ENCODE data around the gene UBC. TPM values are rescaled to one million over a fixed set of nuclear protein-coding genes. Genes with fewer than 3 reads are reported as not detected.

UBC gene
- total and polyA plus RNA-seq, 2 donors (not counting 1 experiment from before 2014, with no cell fraction given) = 953 to 4,477 TPM

DNA sequence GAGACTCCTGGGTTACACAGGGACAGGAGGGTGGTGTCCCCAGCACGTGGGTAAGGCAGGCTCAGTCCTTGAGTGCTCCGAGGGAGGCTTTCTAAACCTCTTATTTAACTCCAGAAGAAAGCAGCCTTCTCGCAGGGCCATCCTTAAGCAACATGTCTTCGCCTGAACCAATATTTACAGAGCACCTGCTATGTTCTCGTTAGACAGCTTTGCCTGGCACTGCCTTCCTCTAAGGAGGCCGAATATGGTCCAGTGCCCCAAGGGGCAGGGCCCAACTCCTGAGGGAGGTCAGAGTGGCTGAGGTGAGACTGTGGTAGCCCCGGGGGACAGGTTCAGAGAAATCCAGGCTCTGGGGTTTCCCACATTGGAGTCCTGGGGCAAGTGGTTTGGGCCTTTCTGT, 48.7 kb downstream of the UBC start:
- 69% methylated on average over 7 of the region's 7 CpGs for WGBS (ENCODE audit: insufficient coverage)
- ChIA-PET CTCF (no interaction called here), POLR2A (no interaction called here)
- Histone ChIP-seq H3K4me1 (ENCODE audit: control insufficient read depth in 2 of 2, insufficient read depth in 2 of 2, low read length in 2 of 2) (peaks cover 34 to 48% of the 10 kb centered on the region in 2 donors), H3K4me3 (ENCODE audit: control extremely low read depth in 1 of 5, extremely low read depth in 1 of 5, insufficient read depth in 1 of 5, low read depth in 2 of 5, low read length in 4 of 5) (no peak overlapping the region), H3K9me3 (ENCODE audit: control extremely low read depth in 1 of 3, control insufficient read depth in 2 of 3, insufficient read depth in 1 of 3, low read length in 2 of 3) (no peaks in the 10 kb centered on the region), H3K9ac (ENCODE audit: low read length) (no peak overlapping the region), H4K20me1 (ENCODE audit: control insufficient read depth, insufficient read depth, low read length, poor library complexity, severe bottlenecking) (no peaks in the 10 kb centered on the region), H3K79me2 (ENCODE audit: control insufficient read depth, insufficient read depth, low read length) (no peaks in the 10 kb centered on the region), H2AFZ (ENCODE audit: insufficient read depth, low read depth, low read length, poor library complexity, severe bottlenecking) (no peak overlapping the region), H3K4me2 (replicated peaks; ENCODE audit: low read depth, low read length, poor library complexity, severe bottlenecking) (no peak overlapping the region), H3K36me3 (replicated peaks in 1 of 2; ENCODE audit: control extremely low read depth in 1 of 2, control insufficient read depth in 1 of 2, extremely low read depth in 1 of 2, insufficient read depth in 2 of 2, low read length in 1 of 2) (no peaks in the 10 kb centered on the region), H3K27me3 (replicated peaks in 1 of 4; ENCODE audit: control extremely low read depth in 1 of 4, control insufficient read depth in 3 of 4, insufficient read depth in 4 of 4, low read length in 3 of 4) (no peaks in the 10 kb centered on the region), H3K27ac (ENCODE audit: low read length in 2 of 2) (no peak overlapping the region)
- Mint-ChIP-seq H3K4me1 (peaks cover 47% of the 10 kb centered on the region), H3K4me3 (no peak overlapping the region), H3K27me3 (no peaks in the 10 kb centered on the region), H3K27ac (no peak overlapping the region), H3K9me3 (ENCODE audit: insufficient read depth) (no peaks in the 10 kb centered on the region)
- intact Hi-C loops (cut with micrococcal nuclease) = no loop called here
- TF ChIP-seq, protein P1, sequence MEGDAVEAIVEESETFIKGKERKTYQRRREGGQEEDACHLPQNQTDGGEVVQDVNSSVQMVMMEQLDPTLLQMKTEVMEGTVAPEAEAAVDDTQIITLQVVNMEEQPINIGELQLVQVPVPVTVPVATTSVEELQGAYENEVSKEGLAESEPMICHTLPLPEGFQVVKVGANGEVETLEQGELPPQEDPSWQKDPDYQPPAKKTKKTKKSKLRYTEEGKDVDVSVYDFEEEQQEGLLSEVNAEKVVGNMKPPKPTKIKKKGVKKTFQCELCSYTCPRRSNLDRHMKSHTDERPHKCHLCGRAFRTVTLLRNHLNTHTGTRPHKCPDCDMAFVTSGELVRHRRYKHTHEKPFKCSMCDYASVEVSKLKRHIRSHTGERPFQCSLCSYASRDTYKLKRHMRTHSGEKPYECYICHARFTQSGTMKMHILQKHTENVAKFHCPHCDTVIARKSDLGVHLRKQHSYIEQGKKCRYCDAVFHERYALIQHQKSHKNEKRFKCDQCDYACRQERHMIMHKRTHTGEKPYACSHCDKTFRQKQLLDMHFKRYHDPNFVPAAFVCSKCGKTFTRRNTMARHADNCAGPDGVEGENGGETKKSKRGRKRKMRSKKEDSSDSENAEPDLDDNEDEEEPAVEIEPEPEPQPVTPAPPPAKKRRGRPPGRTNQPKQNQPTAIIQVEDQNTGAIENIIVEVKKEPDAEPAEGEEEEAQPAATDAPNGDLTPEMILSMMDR (IDR thresholded peaks at IDR 0.05) = no peak
- TF ChIP-seq EZH2 (IDR thresholded peaks at IDR 0.05; ENCODE audit: borderline replicate concordance, insufficient read depth, low read depth, low read length, poor library complexity, severe bottlenecking) = no peak
- ATAC-seq (ENCODE audit: low read depth) (no peak), DNase-seq (no peak)

DNA sequence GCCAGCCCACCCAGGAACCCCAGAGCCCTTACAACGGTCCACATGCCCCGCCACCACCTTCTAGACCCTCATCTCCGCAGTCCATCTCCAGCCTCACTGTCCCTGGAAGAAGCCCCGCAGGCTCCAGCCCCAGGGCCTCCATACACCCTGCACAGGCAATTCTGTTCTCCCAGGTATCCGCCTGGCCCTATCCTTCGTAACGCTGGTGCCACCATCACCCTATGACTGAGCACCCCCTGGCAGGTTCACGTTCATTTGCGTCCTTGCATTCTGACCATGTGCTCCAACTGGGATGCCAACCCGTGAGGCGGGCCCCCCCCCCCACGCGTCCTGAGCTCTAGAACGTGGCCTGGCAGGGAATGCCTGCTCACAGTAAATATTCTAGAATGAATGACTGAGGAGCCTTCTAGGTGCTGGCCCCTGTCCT, 50.1 kb downstream of the UBC start:
- no peaks in the 10 kb centered on the region for H3K27me3 Mint-ChIP-seq
- H3K79me2 ChIP-seq (ENCODE audit: control insufficient read depth, insufficient read depth, low read length) = no peaks in the 10 kb centered on the region
- WGBS (ENCODE audit: insufficient coverage) = 95% methylated on average over 14 of the region's 14 CpGs
- H3K4me1 Mint-ChIP-seq = peaks cover 48% of the 10 kb centered on the region
- intact Hi-C loops (cut with micrococcal nuclease) = loop anchor here (1.0 to 5.0 kb wide), 3 partner anchors 20 to 472 kb away; partner anchors contain the start of gene BRI3BP
- H3K4me3 Mint-ChIP-seq = peak overlapping the region; percentile 87
- peak overlapping the region; percentile 97 for H3K4me2 ChIP-seq (replicated peaks; ENCODE audit: low read depth, low read length, poor library complexity, severe bottlenecking)
- no peaks in the 10 kb centered on the region for H4K20me1 ChIP-seq (ENCODE audit: control insufficient read depth, insufficient read depth, low read length, poor library complexity, severe bottlenecking)
- peak overlapping the region; percentile 87 for H3K27ac Mint-ChIP-seq
- no peaks in the 10 kb centered on the region for H3K36me3 ChIP-seq (replicated peaks in 1 of 2; ENCODE audit: control extremely low read depth in 1 of 2, control insufficient read depth in 1 of 2, extremely low read depth in 1 of 2, insufficient read depth in 2 of 2, low read length in 1 of 2)
- H2AFZ ChIP-seq (ENCODE audit: insufficient read depth, low read depth, low read length, poor library complexity, severe bottlenecking) = peak overlapping the region; percentile 98
- H3K4me3 ChIP-seq (ENCODE audit: control extremely low read depth in 1 of 5, extremely low read depth in 1 of 5, insufficient read depth in 1 of 5, low read depth in 2 of 5, low read length in 4 of 5) = peak overlapping the region in 4 of 5 experiments; percentile 49 to 78 (median 65)
- peaks cover 24 to 38% of the 10 kb centered on the region in 2 donors for H3K4me1 ChIP-seq (ENCODE audit: control insufficient read depth in 2 of 2, insufficient read depth in 2 of 2, low read length in 2 of 2)
- peak overlapping the region; percentile 78 for H3K9ac ChIP-seq (ENCODE audit: low read length)
- TF ChIP-seq EZH2 (IDR thresholded peaks at IDR 0.05; ENCODE audit: borderline replicate concordance, insufficient read depth, low read depth, low read length, poor library complexity, severe bottlenecking) = no peak
- TF ChIP-seq, protein P1 (IDR thresholded peaks at IDR 0.05) = no peak
- no peaks in the 10 kb centered on the region for H3K9me3 ChIP-seq (ENCODE audit: control extremely low read depth in 1 of 3, control insufficient read depth in 2 of 3, insufficient read depth in 1 of 3, low read length in 2 of 3)
- ChIA-PET POLR2A (interaction anchor here (0.6 to 1.4 kb wide), 3 partner anchors 19 to 53 kb away, joined by 3 to 5 read pairs (median 3); no protein-coding TSS in a partner anchor), CTCF (interaction anchor here (1.0 to 1.2 kb wide), 2 partner anchors 36 to 42 kb away, joined by 3 to 4 read pairs; no protein-coding TSS in a partner anchor)
- ATAC-seq (ENCODE audit: low read depth) = no peak
- H3K27ac ChIP-seq (ENCODE audit: low read length in 2 of 2) = peak overlapping the region; percentile 63 to 80
- H3K9me3 Mint-ChIP-seq (ENCODE audit: insufficient read depth) = no peaks in the 10 kb centered on the region
- DNase-seq = no peak
- no peaks in the 10 kb centered on the region for H3K27me3 ChIP-seq (replicated peaks in 1 of 4; ENCODE audit: control extremely low read depth in 1 of 4, control insufficient read depth in 3 of 4, insufficient read depth in 4 of 4, low read length in 3 of 4)
